HPDE6-E6E7 (cell line): ENCODE data around the gene MLLT3.

ENCODE experiments used
- DNase-seq: peaks from one replicate; pipeline ENCODE4 v3.0.0; 2011; ENCODE audit warnings: missing footprints; ENCODE audit errors: extremely low spot score

MLLT3 gene

GRCh38 chr9:20625003-20625349 is 2.7 kb upstream of the MLLT3 start:
- no peak for DNase-seq

- DNase-seq, result no peak
These were observed 2.1 kb upstream of the MLLT3 start for GRCh38 chr9:20624201-20625002.

- DNase-seq, result no peak
These were observed 1.4 kb upstream of the MLLT3 start for GRCh38 chr9:20623748-20624124.

GRCh38 chr9:20623021-20623747 is 885 bp upstream of the MLLT3 start:
- no peak for DNase-seq

- no peak for DNase-seq
These were observed 599 bp downstream of the MLLT3 start for GRCh38 chr9:20621471-20622329.

- DNase-seq, result no peak
These were observed 1.4 kb downstream of the MLLT3 start for GRCh38 chr9:20620650-20621470.

GRCh38 chr9:20619487-20620200 is 2.7 kb downstream of the MLLT3 start:
- DNase-seq, result no peak

- DNase-seq, result no peak
These were observed 3.9 kb downstream of the MLLT3 start for GRCh38 chr9:20618361-20618802.

GRCh38 chr9:20616808-20617207 is 5.5 kb downstream of the MLLT3 start:
- no peak for DNase-seq

- no peak for DNase-seq
These were observed 7.6 kb downstream of the MLLT3 start for GRCh38 chr9:20614602-20615216.

GRCh38 chr9:20611691-20612287 is 10.5 kb downstream of the MLLT3 start:
- DNase-seq, result no peak

- DNase-seq, result no peak
These were observed 11.7 kb downstream of the MLLT3 start for GRCh38 chr9:20610591-20610990.

- DNase-seq, result no peak
These were observed 13.7 kb downstream of the MLLT3 start for GRCh38 chr9:20608582-20608981.

- no peak for DNase-seq
These were observed 15.6 kb downstream of the MLLT3 start for GRCh38 chr9:20606652-20607051.

- DNase-seq, result no peak
These were observed 17.7 kb downstream of the MLLT3 start for GRCh38 chr9:20604562-20604961.

- DNase-seq, result no peak
These were observed 18.6 kb downstream of the MLLT3 start for GRCh38 chr9:20603524-20604268.

- no peak for DNase-seq
These were observed 21.0 kb downstream of the MLLT3 start for GRCh38 chr9:20601292-20601691.

- DNase-seq, result no peak
These were observed 23.1 kb downstream of the MLLT3 start for GRCh38 chr9:20599195-20599594.

GRCh38 chr9:20598367-20598766 is 23.9 kb downstream of the MLLT3 start:
- DNase-seq, result no peak
